NCI-H2227 treated with DMSO at 0.1 percent for 48 hours (cell line): ENCODE measurements around the gene FAM83G.
"Not testable (repeated sequence)": the region's sequence is repeated elsewhere in the genome, so short reads cannot be mapped to it uniquely, and the experiment has no call there.

ENCODE experiments used
- DNase-seq: peaks from one replicate; lab custom pipeline; 2025; lab: John Stamatoyannopoulos, UW

FAM83G gene

GRCh38 chr17:19004421-19005136, at the start of gene FAM83G:
Gene FAM83G, minus strand, starts transcription at chr17:19004764. Its CDS starts 723 bp downstream, at chr17:19004041.
- peak; percentile 19 for DNase-seq

DNA sequence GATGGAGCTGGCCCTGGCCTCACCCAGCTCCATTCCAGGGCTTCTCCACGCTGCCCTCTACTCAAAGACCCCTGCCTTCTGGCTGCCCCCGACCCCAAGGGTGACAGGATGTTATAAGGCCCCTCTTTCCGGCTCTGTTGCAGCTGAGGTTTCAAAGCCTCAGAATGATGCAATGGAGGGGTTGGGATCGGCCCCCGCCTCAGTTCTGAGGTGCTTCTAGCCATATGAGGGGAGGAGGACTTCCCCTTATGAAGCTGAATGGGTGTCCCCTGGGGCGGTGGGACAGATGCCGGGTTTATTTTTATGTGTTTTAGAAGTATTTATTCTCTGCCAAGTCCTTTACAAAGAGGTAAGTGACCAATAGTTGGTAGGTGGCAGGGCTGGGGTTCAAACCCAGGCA, 44.3 kb upstream of the FAM83G start:
- not testable (repeated sequence) for DNase-seq

GRCh38 chr17:19047510-19047909, 42.9 kb upstream of the FAM83G start:
- DNase-seq, result not testable (repeated sequence)

DNA sequence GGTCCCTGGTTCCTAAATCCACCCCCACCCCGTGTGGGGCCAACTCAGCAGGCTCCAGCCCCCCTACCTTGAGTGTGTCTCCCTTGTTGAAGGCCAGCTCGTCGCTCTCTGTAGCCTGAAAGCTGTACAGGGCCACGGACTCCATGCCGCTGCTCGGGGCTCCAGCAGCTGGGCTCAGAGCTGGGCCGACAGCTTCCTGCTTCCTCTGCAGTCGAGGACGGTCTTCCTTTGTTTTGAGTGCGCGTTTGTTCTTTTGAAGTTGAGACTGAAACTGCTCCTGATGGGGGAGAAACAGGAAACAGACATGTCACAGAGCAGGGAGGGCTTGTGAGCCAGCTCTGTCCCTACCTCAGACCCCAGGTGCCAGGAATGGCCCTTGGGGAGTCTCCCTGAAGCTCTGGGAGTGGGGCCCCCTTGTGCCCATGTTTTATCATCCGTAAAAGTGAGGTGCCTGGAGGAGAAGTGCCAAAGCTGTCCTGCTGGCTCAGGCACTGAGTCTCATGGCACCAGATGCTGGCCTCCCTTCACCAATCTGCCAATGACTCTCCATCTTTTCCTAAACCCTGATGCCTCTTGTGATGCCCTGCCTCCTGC, 42.3 kb upstream of the FAM83G start, which contains the start of gene GRAP:
TSS of gene GRAP (minus strand) at position 176 of the 594 bp plus-strand sequence. CDS start at position 145, 31 bp downstream.
- DNase-seq, result not testable (repeated sequence)

DNA sequence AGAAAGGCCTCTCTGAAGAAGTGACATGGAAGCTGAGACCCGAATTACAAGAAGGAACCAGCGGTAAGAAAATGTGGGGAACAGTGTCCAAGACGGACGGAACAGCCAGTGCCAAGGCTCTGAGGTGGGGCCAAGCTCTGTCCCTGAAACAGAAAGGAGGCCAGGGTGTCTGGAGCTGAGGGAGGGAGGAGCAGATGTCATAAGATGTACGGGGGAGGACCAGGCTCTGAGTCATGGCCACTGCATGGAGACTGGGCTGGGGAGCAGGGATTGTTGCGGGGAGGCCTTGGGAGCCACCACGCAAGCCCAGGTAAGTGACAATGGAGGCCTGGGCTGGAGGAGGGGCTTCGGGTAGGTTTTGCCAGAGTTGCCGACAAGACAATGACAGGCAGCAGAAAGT, 40.1 kb upstream of the FAM83G start:
- not testable (repeated sequence) for DNase-seq

GRCh38 chr17:19043032-19043431, 38.5 kb upstream of the FAM83G start:
- not testable (repeated sequence) for DNase-seq

GRCh38 chr17:19042369-19042768, 37.8 kb upstream of the FAM83G start:
- not testable (repeated sequence) for DNase-seq

GRCh38 chr17:19041871-19042270, 37.3 kb upstream of the FAM83G start:
- not testable (repeated sequence) for DNase-seq

GRCh38 chr17:19040350-19040749, 35.8 kb upstream of the FAM83G start:
- DNase-seq, result not testable (repeated sequence)

DNA sequence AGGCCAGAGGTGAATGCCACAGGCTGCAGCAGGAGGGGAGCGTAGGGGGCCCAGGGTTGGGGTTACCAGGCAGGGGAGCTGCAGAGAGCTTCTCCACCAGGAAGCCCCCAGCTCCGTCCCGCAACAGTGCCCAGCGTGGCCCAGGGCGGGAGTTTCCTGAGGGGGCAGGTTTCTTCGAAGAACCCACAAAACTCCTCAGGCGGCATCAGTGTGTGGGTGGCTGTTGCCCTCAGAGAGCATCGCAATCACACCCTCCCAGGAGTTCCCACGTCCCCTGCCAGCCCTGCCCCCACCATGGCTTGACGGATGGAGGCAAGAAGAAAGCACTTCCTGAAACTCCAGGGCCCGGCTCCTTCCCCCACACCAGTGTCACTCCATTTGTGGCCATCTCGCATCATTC, 34.2 kb upstream of the FAM83G start:
- DNase-seq, result not testable (repeated sequence)

DNA sequence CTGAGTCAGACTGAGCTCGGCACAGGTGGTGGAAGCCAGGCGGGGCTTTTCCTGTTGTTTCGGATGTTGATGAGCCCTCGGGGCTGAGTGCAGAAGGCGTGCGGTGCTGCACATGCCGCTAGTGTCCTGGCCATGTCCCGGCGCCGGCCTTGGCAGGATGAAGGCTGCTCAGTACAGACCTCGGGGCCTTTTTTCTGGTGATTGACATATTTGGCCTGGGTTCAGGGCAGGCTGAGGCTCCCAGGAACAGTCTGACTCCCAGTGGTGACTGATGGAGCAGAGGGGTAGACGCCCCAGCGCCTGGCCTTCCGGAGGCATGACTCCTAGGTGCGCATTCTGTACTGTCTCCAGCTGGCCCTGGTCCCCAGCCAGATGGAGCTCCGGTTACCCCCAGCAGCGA, 33.4 kb upstream of the FAM83G start:
- not testable (repeated sequence) for DNase-seq

- not testable (repeated sequence) for DNase-seq
Measured at GRCh38 chr17:19037547-19037946, 33.0 kb upstream of the FAM83G start.

- DNase-seq, result not testable (repeated sequence)
Measured at GRCh38 chr17:19036186-19036585, 31.6 kb upstream of the FAM83G start.

GRCh38 chr17:19032377-19032988, 27.9 kb upstream of the FAM83G start:
- DNase-seq, result not testable (repeated sequence)

GRCh38 chr17:19031729-19032128, 27.2 kb upstream of the FAM83G start:
- DNase-seq, result not testable (repeated sequence)

DNA sequence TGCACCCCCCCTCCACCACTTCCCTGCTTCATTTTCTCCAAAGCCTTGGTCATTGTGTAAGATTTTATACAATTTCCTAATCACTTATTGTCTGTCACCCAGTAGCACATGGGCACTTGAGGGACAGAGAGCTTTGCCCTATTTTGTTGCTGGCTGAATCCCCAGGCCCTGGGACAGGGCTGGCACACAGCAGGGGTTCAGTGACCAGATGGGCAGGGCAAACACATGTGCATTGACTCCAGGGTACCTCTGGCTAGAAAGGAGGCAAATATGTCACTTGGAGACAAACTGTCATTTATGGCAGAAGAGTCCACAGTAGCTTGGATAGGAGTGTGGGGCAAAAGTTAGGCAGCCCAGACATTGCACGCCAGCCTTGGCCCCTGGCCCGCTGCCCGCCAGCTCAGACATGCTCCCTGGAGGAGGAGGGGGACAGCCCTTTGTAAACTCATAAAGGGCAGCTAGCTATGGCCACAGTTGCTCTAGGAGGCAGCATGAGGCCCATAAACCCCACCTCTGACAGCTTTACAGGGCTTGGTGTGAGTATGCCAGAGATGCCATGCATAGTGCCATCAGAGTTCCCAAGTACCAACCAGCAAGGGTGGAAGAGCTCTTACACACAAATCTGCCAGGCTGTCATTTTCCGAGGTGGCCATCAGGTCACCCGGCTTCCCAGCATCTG, 26.3 kb upstream of the FAM83G start:
- not testable (repeated sequence) for DNase-seq

- not testable (repeated sequence) for DNase-seq
Measured at GRCh38 chr17:19029740-19030139, 25.2 kb upstream of the FAM83G start.

DNA sequence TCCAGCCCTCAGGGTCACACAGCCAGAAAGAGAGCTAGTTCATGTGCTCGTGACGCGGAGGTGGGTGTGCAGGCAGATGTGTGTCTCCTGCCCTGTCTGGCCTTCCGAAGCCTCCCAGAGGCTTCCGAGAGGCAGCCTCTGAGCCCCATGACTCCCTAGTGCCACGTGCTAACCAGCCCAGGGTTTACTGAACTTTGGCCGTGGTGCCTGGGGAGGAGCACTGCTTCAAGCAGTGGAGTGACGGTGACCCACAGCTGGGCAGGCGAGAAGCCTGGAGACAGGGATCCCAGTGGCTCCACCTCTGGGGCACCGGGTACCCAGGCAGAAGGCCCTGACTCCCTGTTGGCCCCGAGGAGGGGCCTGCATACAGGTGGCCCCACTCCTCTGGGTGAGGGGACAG, 24.1 kb upstream of the FAM83G start:
- not testable (repeated sequence) for DNase-seq

DNA sequence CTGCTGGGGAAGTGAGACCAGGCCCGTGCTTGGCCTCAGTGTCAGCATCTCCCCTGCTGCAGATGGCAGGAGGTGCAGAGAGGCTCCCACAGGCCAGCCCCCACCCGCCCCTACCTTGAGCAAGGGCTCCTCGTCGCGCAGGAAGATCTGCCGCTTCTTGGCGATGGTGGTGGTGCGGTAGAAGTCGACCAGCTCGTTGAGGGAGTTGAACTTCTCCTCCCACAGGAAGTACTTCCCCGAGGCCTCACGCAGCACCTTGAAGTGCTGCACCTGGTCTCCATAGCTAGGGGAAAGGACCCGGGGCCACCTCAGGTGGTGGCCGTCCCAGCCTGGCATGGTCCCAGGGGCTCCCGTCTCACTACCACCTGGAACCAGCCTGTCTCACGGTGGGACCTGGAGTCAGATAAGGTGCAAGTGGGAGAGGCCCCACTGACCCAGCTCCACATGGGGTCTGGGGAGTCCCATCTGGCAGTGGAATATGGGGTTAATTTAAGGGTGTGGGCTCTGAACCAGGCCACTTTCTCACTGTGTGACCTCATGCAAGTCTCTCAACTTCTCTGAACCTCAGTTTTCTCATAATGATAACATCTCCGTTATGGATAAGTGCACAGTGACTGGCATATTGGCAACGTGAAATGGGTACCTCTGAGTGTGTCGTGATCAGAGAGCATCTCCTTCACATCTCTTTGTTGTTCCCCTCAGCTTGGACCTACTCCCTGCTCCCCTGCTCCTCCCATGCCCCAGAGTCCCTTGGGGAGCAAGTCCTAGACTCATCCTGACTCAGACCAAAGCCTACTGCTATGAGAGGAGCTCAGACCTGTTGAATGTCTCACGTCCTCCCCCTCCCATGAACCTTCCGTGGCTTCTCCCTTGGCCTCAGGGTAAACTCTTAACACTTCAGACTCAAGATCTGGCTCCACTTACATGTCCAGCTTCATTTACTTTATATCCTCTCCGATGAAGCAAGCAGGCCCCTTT, 19.8 kb upstream of the FAM83G start:
- no peak for DNase-seq

DNA sequence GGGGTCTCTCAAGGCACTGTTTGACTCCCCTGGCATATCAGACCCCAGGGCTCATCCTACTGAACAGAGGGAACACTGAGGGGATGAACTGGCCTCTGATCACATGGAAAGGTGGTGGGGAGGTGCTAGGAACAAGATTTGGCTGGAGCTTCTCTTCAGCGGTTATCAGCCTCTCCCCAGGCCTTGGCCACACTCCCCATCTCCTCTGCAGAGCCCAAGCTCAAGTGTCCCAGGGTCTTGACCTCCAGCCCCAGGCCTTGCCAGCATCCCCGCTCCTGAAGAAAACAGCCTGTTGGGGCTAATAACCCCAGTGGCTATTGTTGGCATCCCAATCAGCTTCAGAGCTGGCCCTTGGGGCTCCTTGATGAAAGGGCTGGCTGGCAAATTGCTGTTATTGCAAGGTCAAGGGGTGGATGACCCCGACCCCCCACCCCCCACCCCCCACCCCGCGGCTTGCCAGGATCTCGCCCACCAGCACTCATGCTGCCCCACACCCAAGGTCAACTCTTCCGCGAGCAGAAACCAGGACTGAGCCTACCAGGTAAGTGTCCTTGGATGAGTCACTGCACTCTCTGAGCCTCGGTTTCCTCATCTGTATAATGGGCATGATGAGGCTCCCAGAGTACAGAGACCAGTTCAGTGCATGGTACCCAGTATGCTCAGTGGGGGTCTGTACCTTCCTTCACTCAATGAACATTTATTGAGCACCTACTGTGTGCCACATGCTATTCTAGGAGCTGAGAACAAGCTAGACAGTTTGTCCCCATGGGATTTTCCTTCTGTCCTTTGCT, 18.8 kb upstream of the FAM83G start:
- no peak for DNase-seq
